DND-41 (cell line): ENCODE results near the gene SFXN5.

Experiments used
- CTCF ChIP-seq: IDR thresholded peaks from 2 replicates; pipeline ENCODE4 v1.5.1; 2012; ENCODE audit warnings: borderline replicate concordance, low read length, moderate library complexity, mild to moderate bottlenecking; ENCODE audit not compliant: poor library complexity, severe bottlenecking; ENCODE audit errors: extremely low read depth
- EZH2 ChIP-seq: IDR thresholded peaks from 3 replicates; pipeline ENCODE4 v1.6.1; 2012; ENCODE audit warnings: borderline replicate concordance, low read depth, mild to moderate bottlenecking, moderate library complexity, low read length, inconsistent platforms; ENCODE audit not compliant: severe bottlenecking

- TF ChIP-seq EZH2 = no peak
- no peak for TF ChIP-seq CTCF
Observed at GRCh38 chr2:73116182-73116960, 44.9 kb upstream of the SFXN5 start.
